ENCODE results near the gene MKLN1.
A peak's percentile ranks its signal among the peaks of the same experiment; 100 is the strongest.
"Not testable (repeated sequence)": the region's sequence is repeated elsewhere in the genome, so short reads cannot be mapped to it uniquely, and the experiment has no call there.

The MKLN1 gene

GRCh38 chr7:131501422-131501821, 173.7 kb downstream of the MKLN1 start:
- DNase-seq (ENCODE audit: low read depth in 2 of 2), result peak in 1 of 2 donors; percentile 23

- no peak for DNase-seq (ENCODE audit: low read depth in 2 of 2)
Observed at GRCh38 chr7:131501930-131502685, 174.4 kb downstream of the MKLN1 start.

GRCh38 chr7:131502810-131503508, 175.3 kb downstream of the MKLN1 start:
- no peak for DNase-seq (ENCODE audit: low read depth in 2 of 2)

GRCh38 chr7:131503639-131504038, 176.0 kb downstream of the MKLN1 start:
- DNase-seq (ENCODE audit: low read depth in 2 of 2), result no peak

- no peak for DNase-seq (ENCODE audit: low read depth in 2 of 2)
Observed at GRCh38 chr7:131504157-131504899, 176.7 kb downstream of the MKLN1 start.

- not testable (repeated sequence) for DNase-seq (ENCODE audit: low read depth in 2 of 2)
Observed at GRCh38 chr7:131505037-131505620, 177.5 kb downstream of the MKLN1 start.

- DNase-seq (ENCODE audit: low read depth in 2 of 2), result no peak
Observed at GRCh38 chr7:131505636-131506557, 178.2 kb downstream of the MKLN1 start.

GRCh38 chr7:131506597-131506996, 178.9 kb downstream of the MKLN1 start:
- no peak for DNase-seq (ENCODE audit: low read depth in 2 of 2)

GRCh38 chr7:131507592-131508331, 180.1 kb downstream of the MKLN1 start:
- DNase-seq (ENCODE audit: low read depth in 2 of 2), result peak; percentile 77 to 83

- no peak for DNase-seq (ENCODE audit: low read depth in 2 of 2)
Observed at GRCh38 chr7:131508754-131509486, 181.2 kb downstream of the MKLN1 start.

GRCh38 chr7:131509781-131510180, 182.1 kb downstream of the MKLN1 start:
- DNase-seq (ENCODE audit: low read depth in 2 of 2), result no peak

GRCh38 chr7:131511071-131511470, 183.4 kb downstream of the MKLN1 start:
- DNase-seq (ENCODE audit: low read depth in 2 of 2), result no peak

- DNase-seq (ENCODE audit: low read depth in 2 of 2), result no peak
Observed at GRCh38 chr7:131511774-131512535, 184.3 kb downstream of the MKLN1 start.

- peak; percentile 65 to 75 for DNase-seq (ENCODE audit: low read depth in 2 of 2)
Observed at GRCh38 chr7:131513245-131514061, 185.8 kb downstream of the MKLN1 start.

- DNase-seq (ENCODE audit: low read depth in 2 of 2), result not testable (repeated sequence)
Observed at GRCh38 chr7:131515471-131515870, 187.8 kb downstream of the MKLN1 start.

- DNase-seq (ENCODE audit: low read depth in 2 of 2), result no peak
Observed at GRCh38 chr7:131517218-131517923, 189.7 kb downstream of the MKLN1 start.

- no peak for DNase-seq (ENCODE audit: low read depth in 2 of 2)
Observed at GRCh38 chr7:131518626-131519025, 190.9 kb downstream of the MKLN1 start.

Data from stimulated activated CD4-positive, alpha-beta T cell treated with anti-CD3 and anti-CD28 coated beads, Interleukin-1b, Interleukin-23, amount 100 ng/mL, for 4 hours (primary cell).